SK-N-SH treated with all-trans-retinoic acid at 6 μM for 48 hours (cell line): ENCODE measurements around the gene RAB7B.
"Not testable (repeated sequence)": the region's sequence is repeated elsewhere in the genome, so short reads cannot be mapped to it uniquely, and the experiment has no call there.

Experiments
- ATAC-seq: fragments of 200-7000 bp; cut with Tn5 transposase; 3 replicates; pipeline ENCODE4 v1.9.1; 2020; ENCODE audit warnings: mild to moderate bottlenecking, moderate library complexity
- ARNTL ChIP-seq: fragments of 450-650 bp; formaldehyde crosslinking; IDR thresholded peaks from 2 replicates; pipeline ENCODE4 v1.5.0; 2020; ENCODE audit warnings: low read depth, mild to moderate bottlenecking, moderate library complexity, borderline replicate concordance
- BACH2 ChIP-seq: fragments of 250-450 bp; sonication (Bioruptor Pico); IDR thresholded peaks from 2 replicates; pipeline ENCODE4 v1.9.0; 2021; ENCODE audit warnings: mild to moderate bottlenecking, borderline replicate concordance
- CREB5 ChIP-seq: fragments of 250-450 bp; sonication (Bioruptor Pico); IDR thresholded peaks from 2 replicates; pipeline ENCODE4 v1.5.1; 2020; ENCODE audit warnings: low read depth, mild to moderate bottlenecking, moderate library complexity
- CSDC2 ChIP-seq: fragments of 250-450 bp; sonication (Bioruptor Pico); IDR thresholded peaks from 2 replicates; pipeline ENCODE4 v1.5.0; 2020; ENCODE audit warnings: mild to moderate bottlenecking, moderate library complexity
- CSRNP3 ChIP-seq: fragments of 250-450 bp; sonication (Bioruptor Pico); IDR thresholded peaks from 2 replicates; pipeline ENCODE4 v1.5.1; 2021; ENCODE audit warnings: mild to moderate bottlenecking, moderate library complexity
- ISL1 ChIP-seq: fragments of 250-450 bp; sonication (Bioruptor Pico); IDR thresholded peaks from 2 replicates; pipeline ENCODE4 v2.1.2; 2022; ENCODE audit warnings: mild to moderate bottlenecking, moderate library complexity
- OSR1 ChIP-seq: fragments of 250-450 bp; sonication (Bioruptor Pico); IDR thresholded peaks from 2 replicates; pipeline ENCODE4 v1.8.0; 2022; ENCODE audit warnings: moderate library complexity, mild to moderate bottlenecking, inconsistent platforms
- POU6F1 ChIP-seq: fragments of 250-450 bp; sonication (Bioruptor Pico); IDR thresholded peaks from 2 replicates; pipeline ENCODE4 v1.8.0; 2021; ENCODE audit warnings: low read depth, mild to moderate bottlenecking, moderate library complexity, borderline replicate concordance
- PPARA ChIP-seq: fragments of 250-450 bp; sonication (Bioruptor Pico); IDR thresholded peaks from 2 replicates; pipeline ENCODE4 v1.5.0; 2020; ENCODE audit warnings: mild to moderate bottlenecking, borderline replicate concordance
- RARB ChIP-seq: fragments of 250-450 bp; sonication (Bioruptor Pico); IDR thresholded peaks from 2 replicates; pipeline ENCODE4 v1.8.0; 2021; ENCODE audit warnings: mild to moderate bottlenecking, moderate library complexity
- TCF4 ChIP-seq: fragments of 250-450 bp; sonication (Bioruptor Pico); IDR thresholded peaks from 2 replicates; pipeline ENCODE4 v1.8.0; 2021; ENCODE audit warnings: mild to moderate bottlenecking, moderate library complexity, borderline replicate concordance
- TOX ChIP-seq: fragments of 250-450 bp; sonication (Bioruptor Pico); IDR thresholded peaks from 2 replicates; pipeline ENCODE4 v1.8.0; 2021; ENCODE audit warnings: mild to moderate bottlenecking, moderate library complexity, borderline replicate concordance
- TSHZ2 ChIP-seq: fragments of 250-450 bp; sonication (Bioruptor Pico); IDR thresholded peaks from 2 replicates; pipeline ENCODE4 v1.5.0; 2020; ENCODE audit warnings: mild to moderate bottlenecking, moderate library complexity
- ZC3H10 ChIP-seq: fragments of 250-450 bp; sonication (Bioruptor Pico); IDR thresholded peaks from 2 replicates; pipeline ENCODE4 v1.5.1; 2021; ENCODE audit warnings: mild to moderate bottlenecking, moderate library complexity
- ZFP3 ChIP-seq: fragments of 250-450 bp; sonication (Bioruptor Pico); IDR thresholded peaks from 2 replicates; pipeline ENCODE4 v1.5.0; 2020; ENCODE audit warnings: mild to moderate bottlenecking, moderate library complexity
- ZFP30 ChIP-seq: fragments of 450-650 bp; formaldehyde crosslinking; IDR thresholded peaks from 2 replicates; pipeline ENCODE4 v1.5.0; 2022; ENCODE audit warnings: mild to moderate bottlenecking, moderate library complexity
- ZNF565 ChIP-seq: fragments of 450-650 bp; formaldehyde crosslinking; conservative IDR thresholded peaks from 2 replicates; pipeline ENCODE4 v1.5.0; 2020; ENCODE audit warnings: low read depth, mild to moderate bottlenecking, moderate library complexity
- ZNF70 ChIP-seq: fragments of 450-650 bp; formaldehyde crosslinking; IDR thresholded peaks from 2 replicates; pipeline ENCODE4 v1.5.0; 2020; ENCODE audit warnings: mild to moderate bottlenecking, moderate library complexity
- ZNF8 ChIP-seq: fragments of 450-650 bp; formaldehyde crosslinking; IDR thresholded peaks from 2 replicates; pipeline ENCODE4 v1.5.0; 2020; ENCODE audit warnings: mild to moderate bottlenecking, moderate library complexity
- TF ChIP-seq, protein P1 (sequence below): fragments of 250-450 bp; sonication (Bioruptor Pico); IDR thresholded peaks from 2 replicates; pipeline ENCODE4 v1.8.0; 2020; ENCODE audit warnings: mild to moderate bottlenecking, moderate library complexity, borderline replicate concordance

RAB7B gene

DNA sequence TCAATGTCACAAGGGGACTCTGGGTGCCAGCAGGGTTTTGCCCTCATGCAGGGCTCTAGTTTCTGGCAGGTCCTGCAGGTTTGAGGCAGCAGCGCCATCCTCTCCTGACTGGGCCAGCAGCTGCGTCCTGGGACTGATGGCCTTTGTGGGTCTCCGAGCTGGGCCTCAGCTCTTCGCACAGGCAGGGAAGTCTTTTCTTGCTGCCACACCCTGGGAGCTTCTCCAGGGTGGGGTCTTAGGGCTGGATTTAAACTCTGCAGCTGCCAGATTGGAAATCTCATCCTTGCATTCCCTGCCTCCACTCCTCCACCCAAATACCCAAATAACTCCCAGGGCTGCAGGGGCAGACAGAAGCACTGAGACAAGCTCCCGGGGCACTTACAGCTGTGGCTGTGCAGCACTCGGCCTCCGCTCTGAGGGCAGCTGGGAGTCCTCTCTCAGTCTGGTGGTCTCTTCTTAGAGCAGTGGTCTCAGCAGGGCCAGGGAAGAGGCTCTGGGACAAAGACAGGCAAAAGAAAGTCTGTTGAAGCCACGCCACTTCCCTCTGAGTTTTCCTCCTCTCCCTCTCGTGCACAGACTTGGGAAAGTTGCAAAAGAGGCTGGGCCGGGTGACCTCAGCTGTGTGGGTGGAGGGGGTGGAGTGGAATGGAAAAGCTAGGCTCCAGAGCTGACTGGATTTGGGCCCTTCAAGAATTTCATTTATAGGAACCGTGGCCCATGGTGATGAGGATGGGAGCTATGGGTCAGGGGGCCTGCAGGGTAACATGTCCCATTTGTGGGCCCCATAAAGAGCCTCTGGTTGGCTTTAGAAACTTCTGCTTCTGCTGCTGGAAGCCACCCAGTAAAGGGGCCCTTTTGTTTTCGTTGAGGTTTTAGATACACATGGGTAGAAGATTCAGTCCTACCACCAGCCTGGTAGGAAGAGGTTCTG, at the start of gene RAB7B:
TSS of gene RAB7B (minus strand) at position 525 of the 931 bp plus-strand sequence. CDS start 9,260 bp downstream, outside the sequence.
- peak; percentile 19; the same call in 2 of the 3 replicates for ATAC-seq
- no peak for TF ChIP-seq ZFP3 (CRISPR knock-in tag)
- TF ChIP-seq, protein P1, sequence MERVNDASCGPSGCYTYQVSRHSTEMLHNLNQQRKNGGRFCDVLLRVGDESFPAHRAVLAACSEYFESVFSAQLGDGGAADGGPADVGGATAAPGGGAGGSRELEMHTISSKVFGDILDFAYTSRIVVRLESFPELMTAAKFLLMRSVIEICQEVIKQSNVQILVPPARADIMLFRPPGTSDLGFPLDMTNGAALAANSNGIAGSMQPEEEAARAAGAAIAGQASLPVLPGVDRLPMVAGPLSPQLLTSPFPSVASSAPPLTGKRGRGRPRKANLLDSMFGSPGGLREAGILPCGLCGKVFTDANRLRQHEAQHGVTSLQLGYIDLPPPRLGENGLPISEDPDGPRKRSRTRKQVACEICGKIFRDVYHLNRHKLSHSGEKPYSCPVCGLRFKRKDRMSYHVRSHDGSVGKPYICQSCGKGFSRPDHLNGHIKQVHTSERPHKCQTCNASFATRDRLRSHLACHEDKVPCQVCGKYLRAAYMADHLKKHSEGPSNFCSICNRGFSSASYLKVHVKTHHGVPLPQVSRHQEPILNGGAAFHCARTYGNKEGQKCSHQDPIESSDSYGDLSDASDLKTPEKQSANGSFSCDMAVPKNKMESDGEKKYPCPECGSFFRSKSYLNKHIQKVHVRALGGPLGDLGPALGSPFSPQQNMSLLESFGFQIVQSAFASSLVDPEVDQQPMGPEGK (CRISPR knock-in tag): no peak
- TF ChIP-seq ZNF70 (CRISPR knock-in tag): no peak
- no peak for TF ChIP-seq RARB (CRISPR knock-in tag)
- TF ChIP-seq CSDC2 (CRISPR knock-in tag): no peak
- TF ChIP-seq ARNTL (CRISPR knock-in tag): no peak
- no peak for TF ChIP-seq ISL1 (CRISPR knock-in tag)
- TF ChIP-seq BACH2 (CRISPR knock-in tag): no peak
- no peak for TF ChIP-seq PPARA (CRISPR knock-in tag)
- no peak for TF ChIP-seq POU6F1 (CRISPR knock-in tag)
- TF ChIP-seq ZNF8: no peak
- no peak for TF ChIP-seq CSRNP3 (CRISPR knock-in tag)
- TF ChIP-seq TOX (CRISPR knock-in tag): no peak
- TF ChIP-seq ZC3H10: no peak
- TF ChIP-seq CREB5: no peak
- TF ChIP-seq TSHZ2 (CRISPR knock-in tag): no peak
- no peak for TF ChIP-seq ZNF565 (CRISPR knock-in tag)
- no peak for TF ChIP-seq OSR1 (CRISPR knock-in tag)
- TF ChIP-seq ZFP30 (CRISPR knock-in tag): no peak
- no peak for TF ChIP-seq TCF4 (CRISPR knock-in tag)

GRCh38 chr1:206052231-206052865, 49.2 kb upstream of the RAB7B start:
- ATAC-seq: not testable (repeated sequence)
